D721Med (cell line): ENCODE results near the gene CDSN.
A peak's percentile ranks its signal among the peaks of the same experiment; 100 is the strongest.

Experiments
- DNase-seq: peaks from one replicate; pipeline ENCODE4 v3.0.0; 2011; ENCODE audit warnings: low spot score; ENCODE audit not compliant: insufficient read length
- FAIRE-seq: peaks from 2 replicates; lab custom pipeline; 2011; peaks lifted over from hg19 to GRCh38; lab: Jason Lieb, UNC
- CTCF ChIP-seq: IDR thresholded peaks from 2 replicates; pipeline ENCODE4 v1.5.1; 2012; ENCODE audit warnings: mild to moderate bottlenecking, control low read depth; ENCODE audit not compliant: insufficient read depth; ENCODE audit errors: missing control alignments

CDSN gene

GRCh38 chr6:31143148-31143547 lies 22.9 kb upstream of the CDSN start:
- FAIRE-seq (no peak), DNase-seq (no peak)
- TF ChIP-seq CTCF: no peak

DNA sequence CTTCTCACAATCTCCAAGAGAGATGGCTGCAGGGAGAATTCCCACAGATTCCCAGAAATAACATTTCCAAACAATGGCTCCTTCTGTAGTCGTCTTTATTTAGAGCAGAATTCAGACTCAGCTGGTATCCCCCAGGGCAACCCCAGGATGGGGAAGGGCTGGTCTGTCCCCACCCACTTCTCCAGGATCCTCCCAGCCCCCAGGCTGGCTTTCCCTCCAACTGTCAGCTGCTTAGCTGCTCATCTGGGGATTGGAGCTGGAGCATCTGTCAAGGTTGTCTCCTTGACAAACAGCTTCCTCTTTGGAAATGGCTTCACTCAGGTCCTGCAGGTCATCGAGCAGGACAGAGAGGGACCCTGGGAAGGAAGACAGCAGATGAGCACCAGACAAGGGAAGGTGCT lies 22.1 kb upstream of the CDSN start:
- no peak for FAIRE-seq
- peak; percentile 59 for DNase-seq
- no peak for TF ChIP-seq CTCF

DNA sequence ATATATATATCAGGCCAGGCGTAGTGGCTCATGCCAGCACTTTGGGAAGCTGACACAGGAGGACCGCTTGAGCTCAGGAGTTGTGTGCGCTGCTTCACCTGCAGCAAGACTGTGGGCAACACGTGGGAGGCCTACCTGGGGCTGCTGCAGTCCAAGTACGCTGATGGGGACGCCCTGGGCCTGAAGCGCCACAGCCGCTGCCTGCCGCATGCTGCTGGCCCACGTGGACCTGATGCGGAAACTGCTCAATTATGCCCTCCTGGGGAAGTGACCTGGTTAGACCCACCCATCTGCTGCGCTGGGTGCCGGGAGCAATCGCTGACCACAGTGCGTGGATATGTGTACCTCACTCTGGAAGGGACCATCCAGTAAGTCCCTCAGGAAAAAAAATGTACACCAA lies 20.4 kb upstream of the CDSN start:
- TF ChIP-seq CTCF: no peak
- FAIRE-seq (no peak), DNase-seq (no peak)

DNA sequence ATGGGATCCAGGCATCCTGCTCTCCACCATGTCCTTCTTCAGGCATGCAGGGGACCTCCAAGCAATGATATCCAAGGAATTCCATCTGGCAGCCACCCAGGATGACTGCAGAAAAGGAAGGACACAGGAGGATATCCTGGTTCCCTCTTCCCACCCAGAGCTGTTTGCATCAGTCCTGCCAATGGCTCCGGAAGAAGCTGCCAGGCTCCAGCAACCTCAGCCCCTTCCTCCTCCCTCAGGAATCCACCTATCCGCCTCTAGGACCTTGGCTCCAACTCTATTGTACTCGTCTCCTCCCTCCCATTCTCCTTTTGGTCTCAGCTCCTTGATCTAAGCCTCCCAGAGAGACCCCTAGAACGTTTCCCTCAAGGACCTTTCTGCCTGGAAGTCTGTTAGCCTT lies 19.4 kb upstream of the CDSN start:
- FAIRE-seq (no peak), DNase-seq (no peak)
- no peak for TF ChIP-seq CTCF

DNA sequence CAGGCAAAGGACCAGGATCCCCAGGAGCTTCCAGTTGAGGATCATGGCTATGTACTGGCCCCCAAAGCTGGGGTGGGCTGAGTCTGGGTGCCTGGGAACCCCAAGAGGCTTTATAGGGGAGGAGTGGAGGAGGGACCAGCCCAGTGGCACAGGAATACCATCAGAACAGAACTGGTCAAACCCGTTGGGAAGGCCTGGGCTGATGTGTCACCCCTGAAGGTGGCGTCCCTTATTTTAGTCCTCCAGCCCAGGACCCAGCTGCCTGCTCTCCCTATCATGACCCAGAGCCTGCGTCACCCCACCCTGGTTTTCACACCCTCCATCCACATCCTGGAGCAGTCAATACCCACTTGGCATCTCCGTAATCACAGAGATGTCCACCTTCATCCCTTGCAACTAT lies 18.7 kb upstream of the CDSN start, which contains the start of gene PSORS1C2:
Gene PSORS1C2 (minus strand): TSS at position 85 of the 400 bp plus-strand sequence. CDS start 40 bp downstream, at position 45.
- no peak for FAIRE-seq
- TF ChIP-seq CTCF: no peak
- no peak for DNase-seq

- TF ChIP-seq CTCF: no peak
- FAIRE-seq (no peak), DNase-seq (no peak)
Observed at GRCh38 chr6:31135710-31136109, 15.5 kb upstream of the CDSN start.

GRCh38 chr6:31132806-31133205 lies 12.6 kb upstream of the CDSN start:
- TF ChIP-seq CTCF: no peak

More at GRCh38 chr6:31132806-31133205, 12.6 kb upstream of the CDSN start:
- no peak for DNase-seq
- FAIRE-seq: no peak
